HepG2 (cell line): Measurements from ENCODE around the gene CAMTA1.

Experiments used
- FOXC1 ChIP-seq: sonication (generic); formaldehyde crosslinking; IDR thresholded peaks from 2 replicates; pipeline ENCODE4 v1.8.0; 2022; ENCODE audit warnings: mild to moderate bottlenecking, missing genetic modification reagents, borderline replicate concordance
- NRL ChIP-seq: sonication (generic); formaldehyde crosslinking; IDR thresholded peaks from 2 replicates; pipeline ENCODE4 v1.5.0; 2020; ENCODE audit warnings: missing genetic modification reagents, mild to moderate bottlenecking, moderate library complexity, borderline replicate concordance
- POLR2A ChIP-seq, 2 experiments: IDR thresholded peaks; 2 replicates each; pipeline ENCODE4 v1.6.1; 2011; ENCODE audit warnings: low read depth in 2 of 2, low read length in 2 of 2, mild to moderate bottlenecking in 1 of 2, moderate library complexity in 1 of 2; ENCODE audit not compliant: insufficient read depth in 1 of 2
- ZNF343 ChIP-seq: sonication (generic); formaldehyde crosslinking; IDR thresholded peaks from 2 replicates; pipeline ENCODE4 v1.4.0; 2020; ENCODE audit warnings: mild to moderate bottlenecking, missing genetic modification reagents

- no peak for TF ChIP-seq NRL (CRISPR knock-in tag)
- TF ChIP-seq ZNF343 (CRISPR knock-in tag): no peak
- no peak for TF ChIP-seq FOXC1 (CRISPR knock-in tag)
- no peak for TF ChIP-seq POLR2A (IDR thresholded peaks at IDR 0.05; ENCODE audit: insufficient read depth in 1 of 2, low read depth in 2 of 2, low read length in 2 of 2)
These were observed 75.1 kb downstream of the CAMTA1 start for GRCh38 chr1:6860401-6860800.
